Right renal cortex interstitium (tissue), 3 donors: ENCODE results near the gene NEURL1B. TPM values are rescaled to one million over a fixed set of nuclear protein-coding genes. Genes with fewer than 3 reads are reported as not detected.

ENCODE experiments used
- DNase-seq, 3 donors: peaks; one replicate each; pipeline ENCODE4 v3.0.0-alpha.2; 2013; ENCODE audit warnings: low read depth in 3 of 3, low spot score in 2 of 3
- polyA plus RNA-seq, 3 donors: library from polyadenylated mRNA; unstranded; fragments of 120-200 nt; gene quantifications; one replicate each; pipeline ENCODE4 v1.2.1, GENCODE V29; 2013; ENCODE audit not compliant: insufficient read length in 3 of 3

The NEURL1B gene
- polyA plus RNA-seq, 3 donors = 12.4 to 16.3 (median 14.4) TPM

- no peak for DNase-seq
Observed at GRCh38 chr5:172632346-172633092, 8.5 kb upstream of the NEURL1B start.

GRCh38 chr5:172633403-172633970 lies 7.6 kb upstream of the NEURL1B start:
- no peak for DNase-seq

- DNase-seq = no peak
Observed at GRCh38 chr5:172634106-172634899, 6.8 kb upstream of the NEURL1B start.

GRCh38 chr5:172635038-172635437 lies 6.0 kb upstream of the NEURL1B start:
- no peak for DNase-seq

- DNase-seq = no peak
Observed at GRCh38 chr5:172636279-172637050, 4.6 kb upstream of the NEURL1B start.

- DNase-seq = no peak
Observed at GRCh38 chr5:172637110-172637580, 3.9 kb upstream of the NEURL1B start.

- no peak for DNase-seq
Observed at GRCh38 chr5:172637740-172638139, 3.3 kb upstream of the NEURL1B start.

- DNase-seq = no peak
Observed at GRCh38 chr5:172638209-172638768, 2.8 kb upstream of the NEURL1B start.

GRCh38 chr5:172640139-172640538 lies 924 bp upstream of the NEURL1B start:
- DNase-seq = no peak

GRCh38 chr5:172641359-172642050 lies 442 bp downstream of the NEURL1B start:
- peak in 1 of 3 donors; percentile 29 for DNase-seq

DNA sequence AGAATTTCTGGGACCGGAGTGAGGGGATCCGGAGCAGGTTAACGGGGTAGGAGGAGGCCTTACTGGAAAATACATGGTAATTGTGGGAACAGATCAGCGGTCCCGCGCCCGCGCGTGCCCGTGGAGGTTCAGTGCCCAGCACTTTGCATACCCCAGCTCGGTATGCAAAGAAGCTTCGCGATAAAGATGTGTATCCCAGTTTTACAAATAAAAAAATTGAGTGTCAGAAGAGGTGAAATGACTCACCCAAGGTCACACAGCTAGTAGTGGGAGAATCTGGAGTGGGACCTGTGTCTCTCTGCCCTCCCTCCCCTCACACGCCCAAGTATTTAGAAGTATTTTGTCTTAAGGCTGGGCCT lies 967 bp downstream of the NEURL1B start:
- no peak for DNase-seq

DNA sequence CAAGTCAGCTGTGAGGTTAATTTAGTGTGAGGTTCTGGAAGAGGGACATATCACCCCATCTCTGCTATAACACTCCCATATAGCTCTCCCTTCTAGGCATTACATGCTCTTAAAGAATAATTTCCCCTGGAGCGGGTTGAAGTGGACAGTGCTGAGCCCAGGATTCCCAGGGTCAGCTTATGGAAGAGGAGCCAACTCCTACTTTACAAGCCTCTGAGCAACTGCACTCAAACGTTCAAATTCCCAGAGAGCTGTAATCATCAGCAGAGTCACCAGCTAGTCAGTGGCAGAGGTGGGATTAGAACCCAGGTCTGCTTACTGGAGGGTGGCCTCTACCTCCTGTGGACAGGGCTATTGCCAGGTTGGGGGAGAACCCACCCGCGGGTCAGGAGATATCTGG lies 1.4 kb downstream of the NEURL1B start:
- no peak for DNase-seq

GRCh38 chr5:172642926-172643871 lies 2.1 kb downstream of the NEURL1B start:
- DNase-seq = no peak

- no peak for DNase-seq
Observed at GRCh38 chr5:172644266-172644665, 3.2 kb downstream of the NEURL1B start.

DNA sequence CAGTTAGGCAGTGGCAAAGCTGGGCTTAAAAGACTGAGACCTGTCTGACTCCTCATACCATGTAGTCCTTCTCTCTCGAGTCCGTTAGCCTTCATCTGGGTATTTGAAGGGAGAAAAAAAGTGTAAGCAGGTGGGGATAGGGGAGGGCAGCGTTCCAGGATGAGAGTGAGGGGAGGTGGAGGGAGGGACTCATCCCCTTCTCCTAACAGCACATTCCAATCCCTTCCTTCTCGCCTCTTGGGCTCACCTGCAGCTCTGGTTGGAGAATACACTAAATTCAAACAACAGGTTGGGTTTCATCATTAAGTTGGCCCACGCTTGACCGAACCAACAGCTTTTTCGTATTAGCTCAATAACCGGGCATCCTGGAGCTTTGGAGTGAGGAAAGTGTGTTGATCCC lies 3.6 kb downstream of the NEURL1B start:
- DNase-seq = no peak

DNA sequence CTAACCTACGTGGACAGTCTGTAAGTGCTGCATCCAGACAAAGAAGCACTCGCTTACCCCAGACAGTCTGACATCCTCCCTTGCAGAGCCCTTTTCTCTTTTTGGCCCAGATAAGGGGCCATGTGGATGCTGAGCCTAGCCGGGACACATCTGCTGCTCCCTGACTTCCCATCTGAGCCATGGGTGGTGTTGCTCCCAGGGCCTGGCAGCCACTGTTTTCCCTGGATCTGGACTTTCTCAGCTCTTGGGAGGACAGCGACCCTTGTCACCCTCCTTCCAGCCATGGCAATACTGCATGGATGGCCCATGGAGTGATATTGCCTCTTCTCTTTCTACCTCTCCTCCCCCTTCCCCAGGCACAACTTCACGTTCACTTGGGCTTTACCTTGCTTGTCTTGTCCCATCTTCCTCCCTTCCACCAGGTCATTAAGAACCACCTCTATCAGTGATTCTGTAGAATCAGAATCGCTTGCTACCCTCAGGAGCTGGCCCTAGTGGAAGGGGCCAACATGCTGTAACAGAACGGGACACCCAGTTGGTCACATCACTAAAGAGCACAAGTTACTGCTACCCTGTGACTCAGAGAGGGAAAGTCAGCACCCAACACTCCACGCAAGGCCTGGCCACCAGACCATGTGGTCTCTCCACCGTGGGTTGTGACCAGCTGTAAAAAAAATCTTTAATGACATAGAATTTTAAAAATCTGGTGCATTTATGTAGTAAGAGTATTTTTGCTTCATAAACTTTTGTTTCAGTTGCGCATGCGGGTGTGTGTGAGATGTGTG lies 4.4 kb downstream of the NEURL1B start:
- no peak for DNase-seq

DNA sequence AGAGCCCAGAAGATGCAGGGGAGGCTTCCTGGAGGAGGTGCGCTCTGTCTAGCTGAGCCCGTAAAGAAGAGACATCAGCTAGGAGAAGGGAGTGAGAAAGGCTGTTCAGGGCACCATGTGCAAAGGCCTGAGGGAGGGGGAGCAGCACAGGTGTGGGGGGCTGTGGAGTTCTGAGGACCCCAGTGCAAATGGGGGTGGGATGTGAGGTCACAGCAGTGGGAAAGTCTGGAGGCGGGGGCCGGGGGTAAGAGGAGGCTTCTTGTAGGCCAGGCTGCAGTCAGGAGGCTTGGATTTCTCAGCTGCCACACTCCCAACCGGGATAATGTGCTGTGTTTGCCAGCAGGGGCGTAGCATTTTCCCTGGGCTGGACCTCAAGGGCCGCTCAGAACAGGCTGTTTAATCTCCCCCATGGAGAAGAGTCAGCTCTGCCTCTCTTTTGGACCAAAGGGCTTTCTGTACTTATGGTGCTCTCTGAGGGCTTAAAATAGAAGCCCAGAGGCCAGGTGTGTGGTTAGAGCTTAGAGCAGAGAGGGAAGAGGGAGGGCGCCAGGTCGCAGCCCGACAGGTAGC lies 5.7 kb downstream of the NEURL1B start:
- DNase-seq = no peak
